GM23338 (cell line): Measurements from ENCODE around the gene DRD2. TPM values are rescaled to one million over a fixed set of nuclear protein-coding genes. Genes with fewer than 3 reads are reported as not detected.

Experiments used
- ATAC-seq: fragments of 200-7000 bp; cut with Tn5 transposase; 3 replicates; pipeline ENCODE4 v1.9.1; 2020
- DNase-seq: peaks from one replicate; pipeline ENCODE4 v3.0.0-alpha.2; 2015; ENCODE audit warnings: low spot score
- H2AFZ ChIP-seq: fragments of 200-600 bp; sonication (generic); 2 replicates; pipeline ENCODE4 v1.8.0; 2016; ENCODE audit warnings: antibody characterized with exemption, mild to moderate bottlenecking, moderate library complexity
- H3F3A ChIP-seq: fragments of 200-600 bp; sonication (generic); replicated peaks from 2 replicates; pipeline ENCODE4 v1.8.0; 2017; ENCODE audit warnings: antibody characterized with exemption, mixed run types, low read depth
- H3K27ac ChIP-seq: fragments of 200-600 bp; sonication (generic); 2 replicates; pipeline ENCODE4 v1.6.1; 2016; ENCODE audit warnings: low read depth
- H3K27me3 ChIP-seq: fragments of 200-600 bp; sonication (generic); 2 replicates; pipeline ENCODE4 v1.8.0; 2016; ENCODE audit warnings: mild to moderate bottlenecking, mixed run types, moderate library complexity; ENCODE audit not compliant: insufficient read depth
- H3K36me3 ChIP-seq: fragments of 200-600 bp; sonication (generic); 2 replicates; pipeline ENCODE4 v1.8.0; 2016; ENCODE audit warnings: mild to moderate bottlenecking; ENCODE audit not compliant: insufficient read depth
- H3K4me1 ChIP-seq: fragments of 200-600 bp; sonication (generic); 2 replicates; pipeline ENCODE4 v1.8.0; 2016; ENCODE audit warnings: mild to moderate bottlenecking, moderate library complexity; ENCODE audit not compliant: insufficient read depth
- H3K4me2 ChIP-seq: fragments of 200-600 bp; sonication (generic); 2 replicates; pipeline ENCODE4 v1.7.1; 2017; ENCODE audit warnings: mixed run types
- H3K4me3 ChIP-seq: fragments of 200-600 bp; sonication (generic); 2 replicates; pipeline ENCODE4 v1.6.1; 2016; ENCODE audit warnings: mixed run types
- H3K79me2 ChIP-seq: fragments of 200-600 bp; sonication (generic); replicated peaks from 2 replicates; pipeline ENCODE4 v1.8.0; 2017; ENCODE audit warnings: mild to moderate bottlenecking; ENCODE audit not compliant: insufficient read depth
- H3K9me2 ChIP-seq: fragments of 200-600 bp; sonication (generic); 2 replicates; pipeline ENCODE4 v1.8.0; 2017; ENCODE audit not compliant: insufficient read depth
- H4K20me1 ChIP-seq: fragments of 200-600 bp; sonication (generic); replicated peaks from 2 replicates; pipeline ENCODE4 v1.8.0; 2017; ENCODE audit warnings: mild to moderate bottlenecking; ENCODE audit not compliant: insufficient read depth
- H3K27ac Mint-ChIP-seq: 2 replicates; pipeline ENCODE4 v1.8.0; 2020; ENCODE audit warnings: inconsistent platforms, mild to moderate bottlenecking, moderate library complexity, mixed read lengths
- H3K27me3 Mint-ChIP-seq: 3 replicates; pipeline ENCODE4 v1.8.0; 2022; ENCODE audit warnings: low read depth, mild to moderate bottlenecking, moderate library complexity, mixed read lengths, inconsistent platforms; ENCODE audit not compliant: insufficient read depth, poor library complexity
- H3K36me3 Mint-ChIP-seq: 3 replicates; pipeline ENCODE4 v1.8.0; 2021; ENCODE audit warnings: low read depth, mild to moderate bottlenecking, inconsistent platforms, moderate library complexity, mixed read lengths
- H3K4me1 Mint-ChIP-seq: 3 replicates; pipeline ENCODE4 v1.8.0; 2020; ENCODE audit warnings: mild to moderate bottlenecking, inconsistent platforms, mixed read lengths
- H3K4me3 Mint-ChIP-seq: 3 replicates; pipeline ENCODE4 v1.8.0; 2021; ENCODE audit warnings: moderate library complexity, mild to moderate bottlenecking, inconsistent platforms, mixed read lengths
- H3K9me3 Mint-ChIP-seq: 3 replicates; pipeline ENCODE4 v1.8.0; 2020; ENCODE audit warnings: moderate library complexity, mild to moderate bottlenecking, inconsistent platforms, mixed read lengths
- CREB1 ChIP-seq: fragments of 250-450 bp; sonication (Bioruptor Pico); IDR thresholded peaks from 2 replicates; pipeline ENCODE4 v1.5.0; 2020; ENCODE audit warnings: low read depth, mild to moderate bottlenecking, moderate library complexity
- ETS1 ChIP-seq: IDR thresholded peaks from 2 replicates; pipeline ENCODE4 v1.6.1; 2016; ENCODE audit warnings: antibody characterized with exemption
- EZH2 ChIP-seq: fragments of 200-600 bp; sonication (generic); IDR thresholded peaks from one replicate; pipeline ENCODE4 v1.8.0; 2017; ENCODE audit warnings: antibody characterized with exemption, mild to moderate bottlenecking, low read depth; ENCODE audit not compliant: unreplicated experiment
- EZH2phosphoT487 ChIP-seq: fragments of 200-600 bp; sonication (generic); IDR thresholded peaks from one replicate; pipeline ENCODE4 v1.8.1; 2018; ENCODE audit warnings: antibody characterized with exemption; ENCODE audit not compliant: unreplicated experiment
- JUNB ChIP-seq: IDR thresholded peaks from one replicate; pipeline ENCODE4 v1.6.1; 2016; ENCODE audit warnings: antibody characterized with exemption; ENCODE audit not compliant: unreplicated experiment
- NANOG ChIP-seq: IDR thresholded peaks from 2 replicates; pipeline ENCODE4 v1.6.1; 2016; ENCODE audit warnings: antibody characterized with exemption, borderline replicate concordance
- POLR2AphosphoS5 ChIP-seq: IDR thresholded peaks from 2 replicates; pipeline ENCODE4 v1.6.1; 2016; ENCODE audit warnings: antibody characterized with exemption, low read depth
- REST ChIP-seq: IDR thresholded peaks from one replicate; pipeline ENCODE4 v1.6.1; 2018; ENCODE audit warnings: antibody characterized with exemption; ENCODE audit not compliant: unreplicated experiment
- STAT1 ChIP-seq: IDR thresholded peaks from one replicate; pipeline ENCODE4 v1.6.1; 2016; ENCODE audit warnings: antibody characterized with exemption; ENCODE audit not compliant: unreplicated experiment
- ZNF114 ChIP-seq: fragments of 250-450 bp; sonication (Bioruptor Pico); IDR thresholded peaks from 2 replicates; pipeline ENCODE4 v1.5.0; 2020; ENCODE audit warnings: mild to moderate bottlenecking, moderate library complexity
- ZNF331 ChIP-seq: fragments of 250-450 bp; sonication (Bioruptor Pico); IDR thresholded peaks from 2 replicates; pipeline ENCODE4 v1.5.0; 2020; ENCODE audit warnings: low read depth, mild to moderate bottlenecking, moderate library complexity
- ZNF462 ChIP-seq: fragments of 250-450 bp; sonication (Bioruptor Pico); IDR thresholded peaks from 2 replicates; pipeline ENCODE4 v1.5.0; 2020; ENCODE audit warnings: mild to moderate bottlenecking, moderate library complexity
- polyA plus RNA-seq: library from polyadenylated mRNA; unstranded; fragments of >200 nt; fragmentation: Nextera tagmentation; extraction: Ambion mirVana; gene quantifications from 2 replicates; pipeline ENCODE4 v1.2.1, GENCODE V29; 2016
- total RNA-seq: library from RNA; depleted of rRNA; stranded (reverse); fragments of >200 nt; shearing (Covaris generic); gene quantifications from 2 replicates; pipeline ENCODE4 v1.2.3, GENCODE V29; 2014
- TF ChIP-seq, protein P1 (sequence below), 2 experiments: fragments of 200-600 bp in 1 of 2; sonication (generic) in 1 of 2; conservative IDR thresholded peaks; 2 replicates each; pipeline versions ENCODE4 v1.5.1 to v1.6.1; 2016 to 2017; ENCODE audit warnings: antibody characterized with exemption in 2 of 2, low read depth in 2 of 2, mild to moderate bottlenecking in 2 of 2, moderate library complexity in 1 of 2

Gene DRD2
- total and polyA plus RNA-seq, 2 experiments from 2014 or later = 0.21 to 0.66 TPM

- no peak overlapping the region for H3K27ac ChIP-seq
- no peak overlapping the region for H3K4me3 Mint-ChIP-seq
- H3K4me3 ChIP-seq = no peak overlapping the region
- H3K36me3 Mint-ChIP-seq = no peaks in the 10 kb centered on the region
- no peak for ATAC-seq
- no peak overlapping the region for H2AFZ ChIP-seq
- no peaks in the 10 kb centered on the region for H4K20me1 ChIP-seq
- peaks cover 18% of the 10 kb centered on the region for H3K4me1 ChIP-seq
- H3K36me3 ChIP-seq = no peaks in the 10 kb centered on the region
- no peak overlapping the region for H3K27ac Mint-ChIP-seq
- H3K4me2 ChIP-seq = no peak overlapping the region
- H3K27me3 ChIP-seq = no peaks in the 10 kb centered on the region
- TF ChIP-seq CREB1 (CRISPR knock-in tag) (no peak), STAT1 (no peak), ZNF114 (CRISPR knock-in tag) (no peak), ZNF331 (CRISPR knock-in tag) (no peak), REST (no peak), POLR2AphosphoS5 (no peak), ETS1 (no peak), JUNB (no peak), ZNF462 (CRISPR knock-in tag) (no peak), NANOG (no peak), EZH2 (no peak), EZH2phosphoT487 (no peak)
- TF ChIP-seq, protein P1, sequence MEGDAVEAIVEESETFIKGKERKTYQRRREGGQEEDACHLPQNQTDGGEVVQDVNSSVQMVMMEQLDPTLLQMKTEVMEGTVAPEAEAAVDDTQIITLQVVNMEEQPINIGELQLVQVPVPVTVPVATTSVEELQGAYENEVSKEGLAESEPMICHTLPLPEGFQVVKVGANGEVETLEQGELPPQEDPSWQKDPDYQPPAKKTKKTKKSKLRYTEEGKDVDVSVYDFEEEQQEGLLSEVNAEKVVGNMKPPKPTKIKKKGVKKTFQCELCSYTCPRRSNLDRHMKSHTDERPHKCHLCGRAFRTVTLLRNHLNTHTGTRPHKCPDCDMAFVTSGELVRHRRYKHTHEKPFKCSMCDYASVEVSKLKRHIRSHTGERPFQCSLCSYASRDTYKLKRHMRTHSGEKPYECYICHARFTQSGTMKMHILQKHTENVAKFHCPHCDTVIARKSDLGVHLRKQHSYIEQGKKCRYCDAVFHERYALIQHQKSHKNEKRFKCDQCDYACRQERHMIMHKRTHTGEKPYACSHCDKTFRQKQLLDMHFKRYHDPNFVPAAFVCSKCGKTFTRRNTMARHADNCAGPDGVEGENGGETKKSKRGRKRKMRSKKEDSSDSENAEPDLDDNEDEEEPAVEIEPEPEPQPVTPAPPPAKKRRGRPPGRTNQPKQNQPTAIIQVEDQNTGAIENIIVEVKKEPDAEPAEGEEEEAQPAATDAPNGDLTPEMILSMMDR (conservative IDR thresholded peaks at IDR 0.05; ENCODE audit: low read depth in 2 of 2) = no peak
- no peaks in the 10 kb centered on the region for H3F3A ChIP-seq
- no peaks in the 10 kb centered on the region for H3K9me3 Mint-ChIP-seq
- peaks cover 7% of the 10 kb centered on the region for H3K27me3 Mint-ChIP-seq
- no peak for DNase-seq
- H3K9me2 ChIP-seq = no peaks in the 10 kb centered on the region
- no peaks in the 10 kb centered on the region for H3K79me2 ChIP-seq
- peaks cover 15% of the 10 kb centered on the region for H3K4me1 Mint-ChIP-seq
Measured at GRCh38 chr11:113454455-113454854, 20.7 kb downstream of the DRD2 start.
